HFFc6 (cell line): Measurements from ENCODE around the gene HEMK1. TPM values are rescaled to one million over a fixed set of nuclear protein-coding genes. Genes with fewer than 3 reads are reported as not detected.

Experiments used
- DNase-seq: peaks from one replicate; pipeline ENCODE4 v3.0.0-alpha.2; 2018
- H3K27ac Mint-ChIP-seq: 2 replicates; pipeline ENCODE4 v1.8.0; 2020; ENCODE audit warnings: mild to moderate bottlenecking, mixed read lengths
- H3K27me3 Mint-ChIP-seq: 2 replicates; pipeline ENCODE4 v1.8.0; 2021; ENCODE audit warnings: mild to moderate bottlenecking, moderate library complexity, mixed read lengths; ENCODE audit not compliant: insufficient read depth
- H3K36me3 Mint-ChIP-seq: 2 replicates; pipeline ENCODE4 v1.8.0; 2021; ENCODE audit warnings: low read depth, mixed read lengths
- H3K4me1 Mint-ChIP-seq: 2 replicates; pipeline ENCODE4 v1.8.0; 2020; ENCODE audit warnings: low read depth, mixed read lengths
- H3K4me3 Mint-ChIP-seq: 2 replicates; pipeline ENCODE4 v1.8.0; 2020; ENCODE audit warnings: mild to moderate bottlenecking, moderate library complexity, mixed read lengths
- H3K9me3 Mint-ChIP-seq: 2 replicates; pipeline ENCODE4 v1.8.0; 2020; ENCODE audit warnings: mild to moderate bottlenecking, mixed read lengths
- CTCF ChIP-seq: fragments of 200-600 bp; sonication (generic); IDR thresholded peaks from 2 replicates; pipeline ENCODE4 v1.5.0; 2021; ENCODE audit warnings: antibody characterized with exemption, mild to moderate bottlenecking
- total RNA-seq, 6 experiments: library from RNA; stranded (reverse); fragmentation: NEBNext Ultra II Directional; extraction: Animal tissue kit (Norgen Biotek cat#: 25700); gene quantifications; 2 replicates in 1 of 6; 3 replicates in 5 of 6; pipeline ENCODE4 v1.2.3, GENCODE V29; 2021

HEMK1 gene
- total RNA-seq, 6 experiments from 2014 or later, result 17.9 to 20.7 (median 19.2) TPM

- Mint-ChIP-seq H3K27ac (no peak overlapping the region), H3K4me1 (no peaks in the 10 kb centered on the region), H3K36me3 (no peaks in the 10 kb centered on the region; the same call in 1 of the 2 replicates), H3K9me3 (no peaks in the 10 kb centered on the region), H3K4me3 (no peak overlapping the region), H3K27me3 (no peaks in the 10 kb centered on the region)
- no peak for DNase-seq
- TF ChIP-seq CTCF, result no peak
Measured at GRCh38 chr3:50581459-50581842, 12.1 kb downstream of the HEMK1 start.

GRCh38 chr3:50582083-50582482 lies 12.8 kb downstream of the HEMK1 start:
- H3K27me3 Mint-ChIP-seq, result no peaks in the 10 kb centered on the region
- TF ChIP-seq CTCF, result no peak
- H3K27ac Mint-ChIP-seq, result no peak overlapping the region
- no peaks in the 10 kb centered on the region; the same call in 1 of the 2 replicates for H3K36me3 Mint-ChIP-seq
- no peak for DNase-seq
- no peak overlapping the region for H3K4me3 Mint-ChIP-seq
- H3K4me1 Mint-ChIP-seq, result peaks cover under 1% of the 10 kb centered on the region; the same call in 1 of the 2 replicates
- no peaks in the 10 kb centered on the region for H3K9me3 Mint-ChIP-seq

- no peak overlapping the region for H3K27ac Mint-ChIP-seq
Measured at GRCh38 chr3:50583897-50584296, 14.6 kb downstream of the HEMK1 start.

GRCh38 chr3:50584391-50584790 lies 15.1 kb downstream of the HEMK1 start:
- Mint-ChIP-seq H3K4me3 (no peak overlapping the region), H3K27ac (no peak overlapping the region), H3K27me3 (no peaks in the 10 kb centered on the region), H3K4me1 (peaks cover 14% of the 10 kb centered on the region), H3K36me3 (no peaks in the 10 kb centered on the region; the same call in 1 of the 2 replicates), H3K9me3 (no peaks in the 10 kb centered on the region)
- no peak for DNase-seq
- no peak for TF ChIP-seq CTCF

More at GRCh38 chr3:50583897-50584296, 14.6 kb downstream of the HEMK1 start:
- Mint-ChIP-seq H3K9me3 (no peaks in the 10 kb centered on the region), H3K27me3 (no peaks in the 10 kb centered on the region), H3K4me1 (peaks cover 12% of the 10 kb centered on the region), H3K4me3 (no peak overlapping the region), H3K36me3 (no peaks in the 10 kb centered on the region; the same call in 1 of the 2 replicates)
- TF ChIP-seq CTCF, result no peak
- no peak for DNase-seq

- DNase-seq, result no peak
- Mint-ChIP-seq H3K4me3 (no peak overlapping the region), H3K27me3 (no peaks in the 10 kb centered on the region), H3K4me1 (peaks cover 21% of the 10 kb centered on the region), H3K9me3 (no peaks in the 10 kb centered on the region), H3K36me3 (no peaks in the 10 kb centered on the region; the same call in 1 of the 2 replicates), H3K27ac (no peak overlapping the region)
- TF ChIP-seq CTCF, result no peak
Measured at GRCh38 chr3:50585919-50586762, 16.8 kb downstream of the HEMK1 start.
